HUDEP-2 (cell line): Measurements from ENCODE around the gene BTG4.

Experiments used
- DNase-seq, 76 experiments: peaks; one replicate each; lab custom pipeline; 2025; ENCODE audit not compliant: unreplicated experiment in 76 of 76; lab: John Stamatoyannopoulos, UW

The BTG4 gene

DNA sequence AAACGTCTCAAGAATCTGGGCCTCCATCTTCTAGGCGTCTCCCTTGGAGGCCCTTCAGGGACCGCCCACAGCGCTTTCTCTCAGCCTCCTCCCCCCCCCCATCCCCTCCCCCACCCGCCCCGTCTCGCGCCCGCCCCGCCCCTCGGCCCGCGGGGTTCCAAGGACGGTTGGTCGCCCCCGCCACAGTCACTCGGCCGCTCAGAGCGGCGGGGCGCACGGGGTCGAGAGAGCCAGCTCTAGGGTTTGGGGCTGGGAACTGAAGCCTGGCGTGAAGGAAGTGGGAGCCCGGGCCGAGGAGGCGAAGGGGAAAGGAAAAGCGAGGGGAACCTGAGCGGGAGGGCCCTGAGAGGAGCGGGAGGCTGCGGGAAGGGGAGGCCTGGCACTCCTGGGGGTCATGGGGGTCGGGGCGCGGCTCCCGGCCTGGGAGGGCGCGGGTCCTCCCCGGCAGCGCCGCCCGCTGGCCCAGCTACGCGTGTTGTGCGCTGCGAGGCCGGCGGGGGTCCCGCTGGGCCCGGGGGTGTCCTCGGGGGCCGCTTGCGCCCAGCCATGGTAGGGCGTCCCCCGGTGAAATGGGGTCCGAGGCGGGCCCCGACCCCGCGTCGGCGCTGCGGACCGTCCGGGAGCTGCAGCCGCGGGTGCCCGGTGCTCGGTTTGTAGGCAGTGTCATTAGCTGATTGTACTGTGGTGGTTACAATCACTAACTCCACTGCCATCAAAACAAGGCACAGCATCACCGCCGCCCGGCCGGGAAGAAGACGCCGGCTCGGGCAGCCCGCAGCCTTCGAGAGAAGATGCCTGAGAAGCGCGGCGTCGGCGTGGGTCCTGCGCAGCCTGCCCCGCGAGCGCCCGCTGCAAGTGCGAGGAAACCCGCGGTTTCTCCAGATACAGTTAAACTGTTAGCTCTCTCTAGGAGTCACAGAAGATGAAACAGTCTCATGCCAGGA is at the start of gene BTG4:
BTG4 (minus strand) TSS at position 91 of the 944 bp plus-strand sequence. CDS start 13,610 bp downstream, outside the sequence.
- DNase-seq, result peak in 1 of 76 experiments; percentile 2

DNA sequence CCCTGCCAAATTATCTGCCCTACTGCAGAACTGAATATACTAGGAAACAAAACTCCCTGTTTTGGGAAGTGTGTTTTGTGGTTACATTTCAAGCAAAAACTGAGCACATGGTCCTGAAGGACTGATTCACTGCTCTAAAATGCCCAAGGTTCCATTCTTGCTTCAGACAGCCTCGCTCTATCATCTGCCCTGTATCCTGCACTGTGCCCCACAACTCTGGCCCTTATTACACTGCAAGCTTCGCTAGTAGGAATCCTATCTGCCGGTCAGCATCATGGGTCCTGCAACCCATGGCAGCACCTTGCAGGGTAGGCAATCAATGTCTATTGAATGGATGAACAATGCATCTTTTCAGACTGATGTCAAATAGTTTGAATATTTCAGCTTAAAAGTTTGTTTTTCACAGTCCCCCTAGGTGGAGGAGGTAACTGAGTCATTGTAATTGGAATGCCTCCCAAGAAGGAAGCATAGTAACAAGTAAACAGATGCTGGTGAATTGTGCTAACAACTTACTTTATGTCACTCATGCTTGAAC is 49.7 kb upstream of the BTG4 start:
- DNase-seq, result no peak

DNA sequence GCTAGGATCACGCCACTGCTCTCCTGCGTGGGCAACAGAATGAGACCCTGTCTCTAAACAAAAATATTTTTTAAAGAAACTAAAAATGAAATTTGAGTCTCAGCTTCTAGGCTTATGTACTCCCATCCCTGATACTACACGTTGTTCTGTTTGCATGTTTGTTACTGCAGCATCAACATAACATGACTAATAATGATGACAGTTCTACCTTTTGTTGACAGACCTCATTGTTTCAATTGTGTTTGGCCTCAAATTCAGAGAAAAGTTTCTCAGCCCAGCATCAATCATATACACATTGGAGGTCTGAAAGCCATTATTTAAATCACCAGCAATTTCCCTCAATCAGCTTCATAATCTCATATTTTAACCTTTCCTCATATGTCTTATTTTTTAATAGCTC is 49.1 kb upstream of the BTG4 start:
- DNase-seq, result no peak

DNA sequence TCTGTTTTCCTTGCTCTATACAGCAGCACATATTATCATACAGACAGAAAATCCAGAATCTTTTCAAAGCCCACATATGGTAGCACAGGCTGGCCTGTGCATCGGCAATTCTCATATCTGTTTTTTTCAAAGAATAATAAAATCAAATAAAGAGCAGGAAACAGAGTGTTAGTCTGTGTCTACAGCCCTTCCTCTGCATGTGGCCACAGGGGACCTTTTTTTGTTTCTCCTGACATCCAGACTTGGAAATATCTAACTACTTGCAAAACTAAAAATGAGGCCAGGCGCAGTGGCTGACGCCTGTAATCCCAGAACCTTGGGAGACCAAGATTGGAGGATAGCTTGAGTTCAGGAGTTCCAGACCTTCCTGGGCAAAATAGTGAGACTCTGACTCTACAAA is 48.6 kb upstream of the BTG4 start:
- DNase-seq, result no peak

DNA sequence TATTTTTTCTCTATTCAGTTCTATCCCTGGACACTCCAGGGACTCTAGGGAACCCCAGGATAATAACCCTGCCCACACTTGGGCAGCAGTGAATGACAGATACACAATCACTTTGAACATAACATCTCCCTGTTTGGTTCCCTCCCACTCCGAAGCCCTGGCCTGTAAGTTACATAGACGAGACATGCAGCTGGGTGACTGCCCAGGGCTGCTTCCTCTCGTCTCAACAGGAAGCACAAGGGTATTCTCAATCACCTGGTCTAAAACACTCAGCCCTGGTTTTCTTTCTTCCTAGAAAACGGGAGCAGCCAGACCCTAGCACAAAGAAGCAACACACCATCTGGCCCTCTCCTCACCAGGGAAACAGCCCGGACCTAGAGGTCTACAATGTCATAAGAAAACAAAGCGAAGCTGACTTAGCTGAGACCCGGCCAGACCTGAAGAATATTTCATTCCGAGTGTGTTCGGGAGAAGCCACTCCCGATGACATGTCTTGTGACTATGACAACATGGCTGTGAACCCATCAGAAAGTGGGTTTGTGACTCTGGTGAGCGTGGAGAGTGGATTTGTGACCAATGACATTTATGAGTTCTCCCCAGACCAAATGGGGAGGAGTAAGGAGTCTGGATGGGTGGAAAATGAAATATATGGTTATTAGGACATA is 47.7 kb upstream of the BTG4 start:
- no peak for DNase-seq

DNA sequence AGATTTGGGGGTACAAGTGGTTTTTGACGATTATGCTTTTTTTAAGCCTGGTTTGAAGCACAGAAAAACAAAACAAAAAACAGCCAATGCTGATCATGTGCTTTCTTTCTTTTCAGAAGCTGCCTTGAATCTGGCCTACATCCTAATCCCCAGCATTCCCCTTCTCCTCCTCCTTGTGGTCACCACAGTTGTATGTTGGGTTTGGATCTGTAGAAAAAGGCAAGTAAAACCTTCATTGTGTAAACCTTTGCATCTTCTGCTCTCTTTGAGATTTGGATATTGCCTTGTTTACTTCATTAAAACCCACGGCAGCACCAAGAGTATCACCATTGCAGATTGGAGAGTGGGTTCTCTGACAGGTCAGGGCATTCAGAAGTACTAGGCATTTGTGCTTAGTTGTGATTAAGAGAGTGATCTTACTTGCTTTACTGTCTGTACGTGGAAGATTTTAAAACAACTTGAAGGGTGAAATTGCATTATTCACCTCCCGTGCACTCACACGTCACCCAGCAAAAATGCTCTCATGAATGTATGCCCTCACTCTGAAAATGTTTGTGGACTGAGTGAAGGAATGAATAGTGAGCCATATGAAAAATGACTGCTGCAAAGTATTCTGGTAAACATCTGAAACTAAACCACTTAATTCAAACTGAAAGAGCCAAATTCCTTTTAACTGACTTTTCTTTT is 45.4 kb upstream of the BTG4 start:
- no peak for DNase-seq

DNA sequence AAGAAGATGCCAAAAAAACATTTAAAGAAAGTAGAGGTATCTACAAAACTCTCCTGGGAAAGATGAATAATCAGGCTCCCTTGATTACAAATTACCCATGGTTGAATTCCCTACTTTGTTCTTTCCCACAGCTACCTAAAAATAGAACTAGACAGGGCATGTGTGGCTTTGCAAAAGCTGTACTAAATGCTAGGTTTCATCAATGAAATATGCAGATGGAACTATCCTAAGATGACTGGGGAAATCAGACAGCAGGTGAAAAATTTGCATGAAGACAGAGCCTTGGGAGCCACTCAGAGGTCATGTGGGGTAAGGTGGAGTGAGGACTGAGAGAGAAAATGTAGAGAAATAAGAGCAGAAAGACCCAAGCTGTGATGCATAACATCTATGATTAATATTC is 43.1 kb upstream of the BTG4 start:
- no peak for DNase-seq

DNA sequence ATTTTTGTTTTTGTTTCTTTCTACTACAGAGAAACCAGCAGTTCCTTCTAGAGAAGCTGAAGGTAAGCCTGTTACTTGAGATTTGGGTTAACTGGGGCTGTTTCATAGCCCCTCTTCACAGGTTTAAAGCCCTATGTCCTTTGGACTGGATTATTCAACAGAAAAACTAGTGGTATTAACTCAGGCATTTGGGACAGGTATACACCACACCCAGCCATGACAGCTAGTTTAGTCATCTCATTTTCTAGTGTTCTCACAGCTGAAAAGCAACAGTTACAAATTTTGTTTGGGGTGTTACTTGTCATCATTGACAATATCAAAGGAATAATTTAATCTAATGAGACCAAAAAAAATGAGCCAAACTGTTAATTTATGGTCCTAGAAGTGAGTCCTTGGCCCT is 42.3 kb upstream of the BTG4 start:
- DNase-seq, result no peak

DNA sequence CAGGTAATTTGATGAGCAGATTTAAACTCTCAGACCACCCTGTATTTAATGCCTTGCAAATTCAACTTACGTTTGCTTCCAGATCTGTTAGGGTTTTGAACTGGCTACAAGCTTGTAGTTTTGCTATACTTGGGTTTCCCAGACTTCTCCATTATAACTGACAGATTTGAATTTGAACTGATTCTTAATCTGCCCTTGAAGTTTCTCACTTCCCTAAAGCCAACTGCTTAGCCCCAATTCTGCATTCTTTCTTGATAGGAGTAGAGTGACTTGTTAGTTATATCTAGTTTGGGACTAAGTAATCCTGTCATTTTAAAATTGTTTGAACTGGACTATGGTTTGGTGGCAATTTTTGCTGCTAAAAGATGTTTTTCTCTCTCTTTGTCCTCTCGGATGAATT is 38.1 kb upstream of the BTG4 start:
- no peak for DNase-seq

DNA sequence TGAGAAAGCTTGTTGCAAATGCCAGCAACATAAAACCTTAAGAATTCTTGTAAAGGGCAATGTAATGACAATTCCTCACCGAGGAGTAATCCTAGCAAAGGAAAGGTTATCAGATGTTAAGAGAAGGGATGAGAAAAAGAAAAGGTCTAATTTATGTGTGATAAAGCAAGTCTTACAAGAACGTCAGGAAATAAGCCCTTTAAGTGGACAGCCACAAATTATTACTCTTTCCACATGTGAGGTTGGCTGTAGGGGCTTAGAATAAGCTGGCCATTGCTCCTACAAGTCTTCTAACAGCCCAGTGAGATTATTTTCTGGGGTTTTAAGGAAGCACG is 37.6 kb upstream of the BTG4 start:
- no peak for DNase-seq

DNA sequence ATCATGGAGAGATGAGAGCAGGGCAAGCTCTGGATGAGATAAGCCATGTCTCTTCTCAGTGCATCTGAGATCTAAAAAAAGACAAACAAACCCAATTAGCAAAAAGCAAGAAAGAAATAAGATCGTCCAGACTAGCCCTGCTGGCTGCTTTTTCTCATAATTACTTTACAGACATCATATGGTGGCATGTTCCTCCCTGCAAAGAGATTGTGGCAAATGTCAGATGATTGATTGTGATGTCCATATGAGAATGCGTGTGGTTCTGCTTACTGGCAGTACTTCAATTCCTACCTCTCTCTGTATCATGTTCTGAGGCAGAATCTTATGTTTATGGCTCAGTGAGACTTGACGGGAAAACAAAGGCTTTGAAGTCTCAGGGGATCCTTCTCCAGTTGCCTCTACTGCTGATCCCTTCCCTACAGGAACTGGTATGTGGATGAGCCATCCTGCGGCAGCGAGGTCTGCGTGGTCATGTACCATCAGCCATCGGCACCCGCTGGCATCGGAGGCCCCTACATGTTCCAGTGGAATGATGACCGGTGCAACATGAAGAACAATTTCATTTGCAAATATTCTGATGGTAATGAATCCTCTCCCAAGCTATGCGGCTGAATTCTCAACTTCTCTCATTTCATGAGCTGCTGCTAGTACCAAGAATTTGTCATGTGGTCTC is 37.1 kb upstream of the BTG4 start:
- no peak for DNase-seq

DNA sequence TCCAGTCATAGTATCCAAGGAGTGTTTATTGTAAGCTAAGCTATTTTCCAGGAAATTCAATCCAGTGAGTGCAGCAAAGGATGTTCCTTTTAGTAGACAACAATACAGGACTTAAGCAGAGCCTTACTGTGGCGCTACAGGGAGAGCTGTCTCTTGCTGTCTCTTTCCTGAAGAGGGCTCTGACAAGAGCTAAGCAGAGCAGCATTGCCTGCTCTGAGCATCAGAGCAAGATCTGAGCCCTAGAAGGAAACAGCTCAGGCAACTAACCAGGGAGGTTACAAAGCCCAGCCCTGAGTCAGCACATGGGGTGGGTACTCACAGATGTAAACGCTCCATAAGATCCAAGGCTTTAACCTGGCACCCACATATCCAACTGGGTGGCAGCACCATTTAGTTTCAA is 36.3 kb upstream of the BTG4 start:
- no peak for DNase-seq

DNA sequence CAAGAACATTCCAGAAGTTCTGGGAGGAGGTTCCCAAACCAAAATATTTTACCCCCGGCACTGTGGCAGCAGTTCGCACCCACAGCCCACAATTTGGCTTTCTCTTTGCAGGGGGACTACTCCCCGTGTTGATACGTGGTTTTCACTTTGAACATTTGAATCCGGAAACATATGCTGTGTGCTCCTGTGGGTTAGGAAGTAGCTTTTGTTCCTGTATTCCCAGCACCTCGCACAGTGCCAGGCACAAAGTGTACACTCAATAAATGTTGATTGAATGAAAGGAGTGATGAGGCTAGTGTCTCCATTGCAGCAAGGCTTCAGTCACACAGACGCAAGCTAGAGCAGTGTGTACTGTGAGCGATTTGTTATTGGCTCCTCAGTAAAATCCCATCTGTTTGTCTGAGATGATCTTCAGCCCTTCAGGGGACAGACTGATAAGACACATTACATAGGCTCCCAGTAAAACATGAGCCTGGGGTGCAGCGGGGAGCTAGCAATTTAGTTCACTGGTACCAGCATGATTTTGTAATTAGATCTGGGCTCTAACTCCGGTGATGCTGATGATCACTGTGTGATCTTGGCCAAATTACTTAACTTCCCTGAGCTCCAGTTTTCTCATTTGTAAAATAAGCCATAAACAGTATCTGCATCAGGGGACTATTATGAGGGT is 30.6 kb upstream of the BTG4 start:
- DNase-seq, result no peak

DNA sequence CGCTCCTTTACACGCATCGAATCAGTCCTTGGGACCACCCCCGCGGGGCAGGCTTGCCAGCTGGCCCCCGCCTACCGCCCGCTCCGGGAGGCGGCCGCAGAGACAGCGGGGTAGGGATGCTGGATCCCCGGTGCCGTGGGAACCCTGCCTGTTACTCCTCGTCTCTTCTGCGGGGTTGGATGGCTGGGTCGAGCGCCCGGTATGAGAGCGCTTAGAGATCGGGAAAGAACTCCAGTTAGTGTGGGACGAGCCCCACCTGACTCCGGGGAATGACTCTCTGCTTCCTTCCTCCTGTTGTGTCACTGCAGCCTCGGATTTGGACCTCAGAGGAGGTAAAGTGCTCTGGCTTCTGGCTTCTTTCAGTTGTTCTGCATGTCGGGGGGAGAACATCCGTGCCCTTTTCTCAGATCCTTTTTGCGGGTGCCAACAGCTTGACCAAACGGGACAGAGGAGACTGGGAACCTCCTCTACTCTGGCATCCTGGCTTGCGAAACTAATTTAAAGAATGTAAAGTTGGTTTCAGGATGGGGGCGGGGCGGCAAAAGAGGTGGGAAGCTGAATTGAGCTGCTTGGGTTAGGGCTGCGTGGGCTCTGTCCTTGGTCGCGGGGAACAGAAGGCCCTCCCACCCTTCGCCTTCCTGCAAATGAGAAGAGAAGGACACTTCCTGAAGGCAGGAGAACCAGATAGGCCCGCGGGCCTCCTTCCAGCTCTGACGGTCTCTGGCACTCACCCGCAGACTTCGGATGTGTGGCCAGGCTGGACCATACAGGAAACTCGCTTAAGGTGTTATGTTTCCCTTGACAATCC is 29.3 kb upstream of the BTG4 start:
- no peak for DNase-seq

DNA sequence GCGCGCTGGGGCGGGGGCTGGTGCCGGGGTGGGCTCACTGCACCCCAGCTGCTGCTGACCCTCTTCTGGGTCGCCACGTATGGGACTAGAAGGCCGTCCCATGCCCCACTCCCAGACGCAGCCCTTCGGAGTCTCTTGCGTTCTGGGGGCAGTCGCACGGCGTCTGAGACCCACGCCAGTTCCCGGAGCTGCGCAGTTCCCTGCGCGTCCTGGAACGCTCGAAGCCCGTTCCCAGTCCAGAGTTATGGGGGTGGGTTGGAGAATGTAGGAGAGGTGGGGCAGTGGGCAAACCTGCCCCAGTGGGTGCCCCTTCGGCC is 28.7 kb upstream of the BTG4 start:
- no peak for DNase-seq

DNA sequence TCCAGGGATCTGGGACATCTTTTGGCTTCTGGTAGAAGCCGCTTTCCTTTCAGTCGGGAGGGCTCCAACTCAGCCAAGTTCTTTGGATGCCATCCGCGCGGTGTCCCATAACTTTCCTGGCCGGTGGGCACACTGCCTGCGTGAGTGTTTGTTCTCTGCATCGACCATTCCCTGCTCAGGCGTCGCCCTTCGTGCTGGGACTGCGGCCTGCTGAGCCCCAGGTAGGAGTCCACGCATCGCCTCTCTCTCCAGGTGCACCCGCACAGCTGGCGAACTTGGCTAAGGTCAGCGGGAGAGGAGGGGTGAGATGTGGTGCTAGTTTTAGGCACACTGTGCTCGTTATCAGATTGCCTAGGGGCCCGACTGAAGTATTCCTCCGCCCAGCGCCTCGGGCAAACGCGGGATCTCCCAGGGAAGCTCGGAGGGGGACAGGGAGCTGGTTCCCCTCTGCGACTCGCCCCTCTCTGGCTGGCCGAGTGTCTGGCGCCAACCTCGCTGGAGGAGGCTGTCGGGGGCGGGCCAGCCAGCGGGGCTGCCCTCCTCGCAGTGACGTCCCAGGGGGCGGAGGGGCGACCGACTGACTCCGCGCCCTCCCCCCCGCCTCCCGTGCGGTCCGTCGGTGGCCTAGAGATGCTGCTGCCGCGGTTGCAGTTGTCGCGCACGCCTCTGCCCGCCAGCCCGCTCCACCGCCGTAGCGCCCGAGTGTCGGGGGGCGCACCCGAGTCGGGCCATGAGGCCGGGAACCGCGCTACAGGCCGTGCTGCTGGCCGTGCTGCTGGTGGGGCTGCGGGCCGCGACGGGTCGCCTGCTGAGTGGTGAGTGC is 28.1 kb upstream of the BTG4 start, which contains the start of gene LAYN:
LAYN (plus strand) TSS at position 607 of the 823 bp plus-strand sequence; CDS start at position 731, 124 bp downstream.
- no peak for DNase-seq

DNA sequence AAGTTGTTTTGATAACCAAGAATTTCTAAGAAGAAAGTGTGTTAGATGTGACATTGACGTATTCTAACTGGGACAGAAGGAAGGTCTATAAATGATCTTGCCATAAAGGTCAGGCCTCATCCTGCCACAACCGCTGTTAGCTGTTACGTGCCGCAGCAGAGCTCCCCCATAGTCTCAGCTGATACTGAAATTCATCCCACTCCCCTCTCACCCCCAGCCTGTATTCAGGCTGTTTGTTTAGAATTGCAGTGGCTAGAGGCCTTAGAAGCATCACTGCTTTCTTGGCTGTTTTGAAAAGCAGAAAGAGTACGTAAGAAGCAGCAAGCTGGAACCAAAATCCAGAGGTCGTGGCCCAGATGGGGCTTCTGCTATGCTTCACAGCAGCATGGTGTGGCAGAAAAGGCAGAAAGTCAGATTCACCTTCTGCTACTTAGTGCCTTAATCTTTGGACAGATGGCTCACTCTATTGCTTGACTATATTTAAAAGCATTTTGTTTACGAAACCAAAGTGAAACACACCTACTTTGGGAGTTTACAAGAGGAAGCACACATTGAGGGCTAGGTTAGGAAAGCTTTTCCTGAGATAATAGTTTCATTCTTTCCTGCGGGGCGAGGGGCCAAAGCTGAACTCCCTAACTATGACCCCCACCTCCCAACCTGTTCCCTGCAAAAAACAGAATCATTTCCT is 27.4 kb upstream of the BTG4 start:
- no peak for DNase-seq
